ENCODE measurements around the gene SEMA4D.
"Not testable (repeated sequence)": the region's sequence is repeated elsewhere in the genome, so short reads cannot be mapped to it uniquely, and the experiment has no call there.

The SEMA4D gene

DNA sequence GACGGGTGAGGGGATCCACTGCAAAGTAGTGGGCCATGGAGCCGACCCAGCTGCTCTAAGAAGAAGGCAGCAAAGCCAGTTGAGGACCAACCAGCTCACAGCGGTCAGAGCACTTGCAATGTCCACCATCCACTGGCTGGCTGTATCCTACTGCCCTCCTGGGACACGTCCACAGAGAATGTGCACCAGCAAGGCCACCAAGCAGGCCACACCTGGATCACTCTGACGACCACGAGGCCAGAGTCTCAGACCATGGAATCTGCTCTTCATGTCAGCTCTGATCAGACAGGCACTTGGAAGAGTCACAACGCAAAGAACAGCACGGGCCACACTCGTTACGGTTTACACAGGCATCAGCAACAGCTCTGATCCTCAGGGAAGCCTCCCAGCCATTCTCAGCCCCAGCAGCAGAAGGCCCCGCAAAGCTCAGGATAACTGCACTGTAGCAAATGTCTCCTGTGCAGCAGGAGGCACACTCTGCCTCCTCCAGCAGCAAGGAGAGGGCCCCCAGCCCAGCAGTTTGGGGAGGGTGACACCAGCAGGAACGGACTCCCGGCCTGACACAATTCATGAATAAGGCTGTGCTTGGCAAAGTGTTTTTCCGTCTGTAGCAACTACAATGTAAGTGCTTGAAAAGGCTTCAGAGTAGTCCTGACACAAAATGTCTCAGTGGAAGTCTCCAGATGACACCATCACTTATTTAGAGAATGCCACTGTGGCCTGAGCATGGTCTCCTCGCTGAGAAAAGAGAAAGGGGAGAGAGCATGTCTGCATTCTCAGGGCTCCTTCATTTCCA, 15.7 kb downstream of the SEMA4D start:
- DNase-seq (ENCODE audit: low spot score), result no peak

GRCh38 chr9:89481538-89481915, 16.4 kb downstream of the SEMA4D start:
- DNase-seq (ENCODE audit: low spot score), result peak; percentile 71

- no peak for DNase-seq (ENCODE audit: low spot score)
Observed at GRCh38 chr9:89480825-89481537, 16.9 kb downstream of the SEMA4D start.

DNA sequence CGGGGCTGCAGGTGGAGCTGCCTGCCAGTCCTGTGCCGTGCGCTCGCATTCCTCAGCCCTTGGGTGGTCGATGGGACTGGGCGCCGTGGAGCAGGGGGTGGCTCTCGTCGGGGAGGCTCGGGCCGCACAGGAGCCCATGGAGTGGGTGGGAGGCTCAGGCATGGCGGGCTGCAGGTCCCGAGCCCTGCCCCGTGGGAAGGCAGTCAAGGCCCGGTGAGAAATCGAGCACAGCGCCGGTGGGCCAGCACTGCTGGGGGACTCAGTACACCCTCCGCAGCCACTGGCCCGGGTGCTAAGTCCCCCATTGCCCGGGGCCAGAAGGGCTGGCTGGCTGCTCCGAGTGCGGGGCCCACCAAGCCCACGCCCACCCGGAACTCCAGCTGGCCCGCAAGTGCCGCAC, 17.5 kb downstream of the SEMA4D start:
- not testable (repeated sequence) for DNase-seq (ENCODE audit: low spot score)

DNA sequence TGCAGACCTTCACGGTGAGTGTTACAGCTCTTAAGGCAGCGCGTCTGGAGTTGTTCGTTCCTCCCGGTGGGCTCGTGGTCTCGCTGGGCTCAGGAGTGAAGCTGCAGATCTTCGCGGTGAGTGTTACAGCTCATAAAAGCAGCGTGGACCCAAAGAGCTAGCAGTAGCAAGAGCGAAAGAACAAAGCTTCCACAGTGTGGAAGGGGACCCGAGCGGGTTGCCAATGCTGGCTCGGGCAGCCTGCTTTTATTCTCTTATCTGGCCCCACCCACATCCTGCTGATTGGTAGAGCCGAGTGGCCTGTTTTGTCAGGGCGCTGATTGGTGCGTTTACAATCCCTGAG, 18.3 kb downstream of the SEMA4D start:
- not testable (repeated sequence) for DNase-seq (ENCODE audit: low spot score)

DNA sequence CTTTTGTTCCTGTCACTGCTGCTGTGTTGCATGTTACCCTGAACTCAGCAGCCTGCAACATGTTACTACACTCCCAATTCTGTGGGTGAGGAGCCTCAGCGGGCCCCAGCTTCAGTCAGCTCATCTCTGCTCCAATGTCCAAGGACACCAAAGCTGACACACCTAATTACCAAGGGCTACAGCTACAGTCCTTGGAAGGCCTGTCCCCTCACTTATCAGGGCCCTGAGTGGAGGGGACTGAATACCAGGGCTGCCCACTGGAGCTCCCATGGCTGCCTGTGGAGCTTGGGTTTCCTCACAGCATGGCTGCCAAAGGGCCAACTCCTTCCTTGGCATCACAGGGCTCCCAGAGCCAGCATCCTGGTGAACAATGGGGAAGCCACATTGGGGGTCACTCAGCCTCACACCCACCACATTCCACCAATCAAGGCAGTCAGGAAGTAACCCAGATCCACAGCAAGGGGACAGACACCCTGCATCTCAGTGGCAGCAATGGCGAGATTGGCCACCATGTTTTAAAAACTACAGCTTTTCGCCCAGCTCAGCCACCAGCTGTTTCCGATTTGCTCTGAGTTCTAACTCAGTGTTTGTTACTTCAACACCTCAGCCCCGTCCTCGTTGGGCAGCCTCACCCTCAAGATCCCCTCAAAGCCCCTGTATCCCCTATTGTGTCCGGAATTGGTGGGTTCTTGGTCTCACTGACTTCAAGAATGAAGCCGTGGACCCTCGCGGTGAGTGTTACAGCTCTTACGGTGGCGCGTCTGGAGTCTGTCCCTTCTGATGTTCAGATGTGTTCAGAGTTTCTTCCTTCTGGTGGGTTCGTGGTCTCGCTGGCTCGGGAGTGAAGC, 18.9 kb downstream of the SEMA4D start:
- no peak for DNase-seq (ENCODE audit: low spot score)

- DNase-seq (ENCODE audit: low spot score), result peak; percentile 74
Observed at GRCh38 chr9:89477811-89478630, 19.9 kb downstream of the SEMA4D start.

GRCh38 chr9:89477384-89477783, 20.5 kb downstream of the SEMA4D start:
- DNase-seq (ENCODE audit: low spot score), result peak; percentile 46

DNA sequence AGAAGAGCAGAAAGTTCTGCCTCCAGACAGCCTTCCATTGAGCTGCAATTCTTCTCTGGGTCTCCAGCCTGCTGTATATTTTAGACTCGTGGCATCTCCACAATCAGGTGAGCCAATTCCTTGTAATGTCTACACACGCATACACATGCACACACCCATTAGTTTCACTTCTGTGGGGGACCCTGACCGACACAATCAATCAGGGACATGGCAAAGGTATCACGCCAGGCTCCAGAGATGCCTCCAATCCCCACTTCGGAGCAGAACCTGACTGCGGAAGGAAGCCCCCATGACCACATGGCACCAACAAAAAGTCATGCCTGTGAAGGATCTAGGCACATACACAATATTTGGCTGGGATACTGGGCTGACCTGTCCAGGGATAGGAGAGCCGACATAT, 21.4 kb downstream of the SEMA4D start:
- DNase-seq (ENCODE audit: low spot score), result no peak

DNA sequence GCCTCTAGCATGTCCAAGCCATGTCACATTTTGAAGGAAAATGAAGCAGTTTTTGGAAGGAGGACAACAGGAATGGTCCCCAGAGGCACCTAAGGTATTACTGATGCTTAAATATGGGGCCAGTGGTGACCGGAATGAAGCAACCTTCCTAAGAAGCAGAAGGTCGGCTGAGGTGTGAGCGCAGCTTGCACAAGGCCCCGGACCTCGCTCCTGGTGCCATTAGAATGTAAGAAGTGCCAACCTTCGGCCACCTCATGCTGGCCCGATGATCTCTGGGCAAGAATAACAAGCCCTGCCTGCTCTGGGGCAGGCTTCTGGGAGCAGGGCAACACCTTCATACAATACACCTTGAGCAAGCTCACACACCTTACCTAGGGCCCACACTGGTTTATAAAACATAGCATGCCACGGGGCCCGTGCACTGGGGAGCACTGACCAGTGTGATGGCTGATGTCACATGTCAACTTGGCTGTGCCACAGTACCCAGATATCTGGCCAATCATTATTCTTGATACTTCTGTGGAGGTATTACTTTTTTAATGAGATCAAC, 21.9 kb downstream of the SEMA4D start:
- no peak for DNase-seq (ENCODE audit: low spot score)

- no peak for DNase-seq (ENCODE audit: low spot score)
Observed at GRCh38 chr9:89474939-89475338, 23.0 kb downstream of the SEMA4D start.

DNA sequence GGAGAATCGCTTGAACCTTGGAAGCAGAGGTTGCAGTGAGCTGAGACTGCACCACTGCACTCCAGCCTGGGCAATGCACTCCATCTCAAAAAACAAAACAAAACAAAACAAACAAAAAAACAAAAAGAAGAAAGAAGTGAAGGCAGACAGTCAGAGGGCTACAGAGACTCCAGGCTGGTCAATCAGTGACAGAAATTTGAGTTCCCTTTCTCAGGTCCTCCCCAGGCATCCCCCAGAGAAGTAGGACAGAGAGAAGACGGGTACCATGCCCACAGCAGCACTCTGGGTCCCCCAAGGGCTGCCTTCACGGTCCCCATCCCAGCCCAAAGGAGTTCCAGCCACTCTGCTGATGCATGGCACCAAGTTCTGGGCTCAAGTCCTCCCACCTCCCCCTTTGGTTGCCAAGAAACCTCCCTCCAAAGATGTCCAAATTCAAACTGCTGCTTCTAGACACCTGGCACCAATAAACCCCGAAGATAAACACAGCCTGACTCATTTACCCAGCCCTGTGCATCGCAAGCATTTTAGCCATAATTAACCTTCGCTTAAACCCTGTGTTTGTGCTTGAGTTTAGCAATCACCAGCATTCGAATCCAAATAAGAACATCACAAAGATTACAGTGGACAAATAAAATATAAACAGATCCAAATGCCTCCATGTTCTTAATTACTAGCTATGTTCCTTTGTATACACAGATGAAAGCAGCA, 24.0 kb downstream of the SEMA4D start:
- no peak for DNase-seq (ENCODE audit: low spot score)

DNA sequence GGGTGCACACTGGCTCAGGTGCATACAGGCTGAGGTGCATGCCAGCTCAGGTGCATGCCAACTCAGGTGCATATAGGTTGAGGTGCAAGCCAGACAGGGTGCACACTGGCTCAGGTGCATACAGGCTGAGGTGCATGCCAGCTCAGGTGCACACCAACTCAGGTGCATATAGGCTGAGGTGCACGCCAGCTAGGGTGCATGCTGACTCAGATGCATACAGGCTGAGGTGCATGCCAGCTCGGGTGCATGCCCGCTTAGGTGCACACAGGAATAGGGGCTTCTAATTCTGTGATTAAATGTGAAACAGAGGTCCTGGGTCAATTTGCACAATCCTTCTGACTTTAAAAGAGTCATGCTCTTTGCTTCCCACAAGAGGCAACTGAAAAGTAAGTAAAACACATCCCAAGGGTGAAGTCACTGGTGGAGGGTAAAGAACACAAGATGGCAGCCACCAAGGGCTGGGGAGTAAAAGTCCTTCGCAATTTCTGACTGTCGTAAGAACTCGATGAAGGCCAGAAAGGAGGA, 26.1 kb downstream of the SEMA4D start:
- not testable (repeated sequence) for DNase-seq (ENCODE audit: low spot score)

GRCh38 chr9:89471390-89471789, 26.5 kb downstream of the SEMA4D start:
- peak; percentile 45 for DNase-seq (ENCODE audit: low spot score)

DNA sequence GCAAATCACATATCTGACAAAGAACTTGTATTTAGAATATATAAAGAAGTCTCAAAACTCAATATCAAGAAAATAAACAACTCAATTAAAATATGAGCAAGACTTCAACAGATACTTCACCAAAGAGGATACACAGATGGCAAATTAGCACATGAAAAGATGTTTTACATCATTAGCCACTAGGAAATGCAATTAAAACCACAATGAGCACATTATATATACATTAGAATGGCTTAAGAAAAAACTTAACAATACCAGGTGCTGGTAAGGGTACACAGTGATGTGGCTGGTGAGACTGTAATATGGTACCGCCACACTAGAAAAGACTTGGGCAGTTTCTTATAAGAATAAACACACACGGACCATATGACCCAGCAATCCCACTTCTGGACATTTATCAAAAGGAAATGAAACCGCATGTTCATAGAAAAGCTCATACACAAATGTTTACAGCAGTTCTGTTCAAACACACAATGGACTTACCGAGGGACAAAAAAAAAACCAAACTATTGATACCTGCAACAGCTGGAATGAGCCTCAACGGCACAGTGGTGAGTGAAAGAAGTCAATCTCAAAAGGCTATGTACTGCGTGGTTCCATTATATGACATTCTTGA, 27.6 kb downstream of the SEMA4D start:
- DNase-seq (ENCODE audit: low spot score), result no peak

DNA sequence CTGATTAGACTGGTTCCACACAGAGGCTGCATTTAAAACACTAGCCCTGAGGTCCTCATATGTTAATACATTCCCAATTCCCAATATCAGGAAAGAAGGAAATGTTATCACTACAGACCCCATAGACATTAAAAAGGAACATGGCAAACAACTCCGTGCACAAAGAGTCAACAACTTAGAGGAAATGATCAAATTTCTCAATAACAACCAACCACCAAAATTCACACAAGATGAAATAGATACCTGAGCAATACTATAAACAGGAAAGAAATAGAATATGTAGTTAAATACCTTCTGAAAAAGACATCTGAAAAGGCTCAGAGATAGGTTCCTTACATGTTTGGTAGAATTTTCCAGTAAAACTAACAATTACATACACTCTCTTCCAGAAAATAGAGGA, 28.9 kb downstream of the SEMA4D start:
- no peak for DNase-seq (ENCODE audit: low spot score)

DNA sequence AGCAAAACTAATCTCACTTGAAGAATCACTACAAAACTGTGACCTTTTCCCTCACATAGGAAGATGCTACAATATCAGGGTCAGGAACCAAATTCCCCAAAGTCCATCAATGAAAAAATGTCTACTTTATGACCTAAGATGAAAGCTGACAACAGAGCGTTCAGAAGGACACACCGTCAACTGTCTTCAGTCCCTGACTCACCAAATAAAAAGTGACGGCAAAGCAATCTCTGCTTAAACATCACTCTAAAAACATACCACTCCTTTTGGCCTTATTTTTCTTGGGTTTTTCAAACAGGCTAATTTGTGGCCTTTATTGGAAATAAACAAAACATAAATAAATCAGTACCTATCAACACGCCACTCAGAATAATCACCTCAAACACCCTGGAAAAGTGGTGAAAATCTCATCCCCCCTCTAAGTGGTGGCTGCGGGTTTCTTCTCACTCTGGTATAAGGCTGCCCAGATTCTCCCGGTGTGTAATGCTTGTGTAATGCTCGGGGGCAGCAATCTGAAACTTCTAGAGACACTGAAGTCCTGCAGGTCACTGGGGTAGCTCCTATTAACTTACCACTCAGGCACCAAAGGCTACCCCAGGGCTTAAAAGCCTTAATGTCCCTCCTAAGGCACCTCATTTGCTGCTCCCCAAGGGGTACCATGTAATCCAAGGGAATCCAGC, 29.5 kb downstream of the SEMA4D start:
- no peak for DNase-seq (ENCODE audit: low spot score)

DNA sequence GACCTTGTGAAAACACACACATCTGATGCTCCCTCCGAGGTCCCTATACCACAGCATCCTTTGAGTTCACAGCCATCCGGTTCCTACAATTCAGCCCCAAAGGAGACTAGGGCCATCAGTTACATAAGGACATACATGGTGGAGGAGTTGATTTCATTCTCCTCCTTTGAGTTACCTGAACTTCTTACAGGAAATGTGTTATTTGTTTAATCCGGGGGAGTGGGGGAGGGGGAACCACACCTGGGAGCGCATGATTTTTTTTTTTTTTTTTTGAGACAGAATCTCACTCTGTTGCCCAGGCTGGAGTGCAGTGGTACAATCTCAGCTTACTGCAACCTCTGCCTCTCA, 30.7 kb downstream of the SEMA4D start:
- DNase-seq (ENCODE audit: low spot score), result peak; percentile 56

GRCh38 chr9:89466451-89467277, 31.2 kb downstream of the SEMA4D start:
- DNase-seq (ENCODE audit: low spot score), result no peak
